Right lung (tissue), 5 donors: Measurements from ENCODE around the gene ADGRD1. TPM values are rescaled to one million over a fixed set of nuclear protein-coding genes. Genes with fewer than 3 reads are reported as not detected.

Experiments used
- DNase-seq, 2 donors: peaks; one replicate each; pipeline ENCODE4 v3.0.0-alpha.2; 2013
- polyA plus RNA-seq, 5 donors: library from polyadenylated mRNA; unstranded; fragments of 120-200 nt; gene quantifications; one replicate each; pipeline versions ENCODE4 v1.2.1 to v1.2.3, GENCODE V29; 2013; ENCODE audit warnings: inconsistent platforms in 1 of 5, low replicate concordance in 1 of 5; ENCODE audit not compliant: insufficient read length in 5 of 5, insufficient read depth in 1 of 5

The ADGRD1 gene
- polyA plus RNA-seq, 5 donors = 24.2 to 42.1 (median 29.2) TPM

GRCh38 chr12:131151558-131152345 is 198.0 kb downstream of the ADGRD1 start:
- DNase-seq = no peak

DNA sequence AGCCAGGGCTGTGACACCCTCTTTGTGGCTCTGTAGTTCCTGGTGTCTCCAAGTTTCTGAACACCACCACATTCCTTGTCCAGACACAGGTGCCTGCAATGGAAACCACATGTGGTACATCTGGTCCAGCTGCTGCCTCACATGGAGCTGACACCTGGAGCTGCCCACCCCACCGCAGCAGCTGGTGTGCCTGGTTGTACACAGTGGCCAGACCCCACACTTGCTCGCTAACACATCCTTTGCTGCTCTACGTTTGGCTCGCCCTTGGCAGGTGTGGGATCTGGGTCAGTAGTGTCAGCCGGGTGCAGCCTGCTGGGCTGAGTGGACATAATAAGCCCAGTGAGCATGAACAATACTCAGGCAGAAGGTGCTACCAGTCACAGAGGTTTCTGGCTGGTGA is 198.9 kb downstream of the ADGRD1 start:
- DNase-seq = no peak

- DNase-seq = no peak
These were observed 199.3 kb downstream of the ADGRD1 start for GRCh38 chr12:131153016-131153415.

GRCh38 chr12:131153956-131154355 is 200.2 kb downstream of the ADGRD1 start:
- DNase-seq = no peak

DNA sequence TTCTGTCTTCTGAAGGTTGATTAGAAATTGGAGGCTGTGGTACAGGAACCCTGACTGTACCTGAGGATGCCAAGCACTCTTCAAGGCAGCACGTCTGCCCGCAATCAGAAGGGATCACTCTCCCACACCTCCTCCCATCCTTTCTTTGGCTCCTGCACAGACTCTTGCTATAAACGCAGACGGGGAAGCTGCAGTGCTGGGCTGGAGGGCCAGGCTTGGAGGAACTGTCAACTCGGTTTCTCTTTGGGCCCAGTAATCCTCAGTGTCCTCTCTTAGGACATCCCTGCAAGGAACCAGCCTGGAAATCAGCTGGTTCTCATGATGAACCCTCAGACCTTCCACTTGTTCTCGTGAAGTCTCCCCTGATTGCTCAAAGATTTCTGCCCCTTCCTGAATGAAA is 201.4 kb downstream of the ADGRD1 start:
- no peak for DNase-seq

- DNase-seq = no peak
These were observed 204.0 kb downstream of the ADGRD1 start for GRCh38 chr12:131157743-131158142.

- DNase-seq = no peak
These were observed 206.0 kb downstream of the ADGRD1 start for GRCh38 chr12:131159660-131160059.

- DNase-seq = no peak
These were observed 208.4 kb downstream of the ADGRD1 start for GRCh38 chr12:131162113-131162512.

DNA sequence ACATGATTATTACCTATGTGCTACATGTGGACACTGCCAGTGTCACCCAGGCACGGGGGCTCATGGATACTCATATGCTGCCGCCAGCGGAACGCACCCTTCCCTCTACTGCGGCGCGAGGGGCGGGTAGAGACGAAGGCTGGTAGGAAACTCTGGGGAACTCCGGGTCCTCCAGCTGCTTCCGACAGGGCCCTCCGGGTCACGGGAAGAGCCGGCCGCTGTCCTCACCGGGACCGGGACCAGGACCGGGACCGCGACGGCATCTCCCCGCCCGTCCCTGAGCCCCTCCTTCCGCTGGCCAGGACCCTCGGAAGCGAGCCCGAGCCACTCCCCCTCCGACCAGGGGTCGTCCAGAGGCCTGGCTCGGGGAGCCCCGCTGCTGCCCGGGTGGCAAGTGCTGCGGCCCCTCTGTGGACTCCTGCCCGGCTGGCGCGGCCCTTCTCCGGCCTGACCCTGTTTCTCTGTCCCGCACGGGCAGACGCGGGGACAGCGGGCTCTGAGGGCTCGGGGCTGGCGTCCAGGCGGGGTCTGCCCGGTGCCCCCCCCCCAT is 209.6 kb downstream of the ADGRD1 start:
- DNase-seq = no peak

GRCh38 chr12:131164096-131164872 is 210.6 kb downstream of the ADGRD1 start:
- DNase-seq = no peak

DNA sequence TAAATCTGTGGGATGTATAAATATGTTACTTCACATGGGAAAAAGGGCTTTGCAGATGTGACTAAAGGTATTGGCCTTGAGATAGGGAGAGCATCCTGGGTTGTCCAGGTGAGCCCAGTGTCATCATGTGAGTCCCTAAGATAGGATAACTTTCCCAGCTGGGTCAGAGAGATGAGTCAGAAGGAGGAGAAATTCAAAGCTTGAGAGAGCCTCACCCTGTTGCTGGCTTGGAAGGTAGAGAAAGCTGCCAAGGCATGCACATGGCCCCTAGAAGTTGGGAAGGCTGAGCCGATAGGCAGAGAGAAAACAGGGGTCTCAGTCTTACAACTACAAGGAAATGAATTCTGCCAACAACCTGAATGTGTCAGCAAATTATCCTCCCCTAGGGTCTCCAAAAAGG is 213.0 kb downstream of the ADGRD1 start:
- no peak for DNase-seq

DNA sequence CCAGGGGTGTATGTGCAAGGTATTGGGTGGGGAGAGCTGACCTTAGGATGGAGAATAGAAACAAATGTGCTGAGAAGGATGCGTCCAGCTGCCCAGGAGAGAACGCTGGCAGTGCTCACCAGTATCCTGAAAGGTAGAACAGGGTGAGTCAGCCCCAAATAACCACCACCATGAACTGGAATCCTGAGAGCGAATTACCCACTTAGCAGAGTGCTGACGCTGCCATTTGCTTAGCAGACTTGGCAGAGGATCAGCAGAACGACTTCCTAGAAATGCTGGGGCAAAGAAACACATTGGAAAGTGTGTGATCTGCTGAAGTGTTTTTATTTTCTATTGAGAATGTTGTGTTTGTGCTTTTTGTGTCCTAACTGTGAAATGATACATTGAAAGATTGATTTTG is 213.6 kb downstream of the ADGRD1 start:
- DNase-seq = peak; percentile 15 to 41

GRCh38 chr12:131171029-131171428 is 217.3 kb downstream of the ADGRD1 start:
- DNase-seq = no peak

DNA sequence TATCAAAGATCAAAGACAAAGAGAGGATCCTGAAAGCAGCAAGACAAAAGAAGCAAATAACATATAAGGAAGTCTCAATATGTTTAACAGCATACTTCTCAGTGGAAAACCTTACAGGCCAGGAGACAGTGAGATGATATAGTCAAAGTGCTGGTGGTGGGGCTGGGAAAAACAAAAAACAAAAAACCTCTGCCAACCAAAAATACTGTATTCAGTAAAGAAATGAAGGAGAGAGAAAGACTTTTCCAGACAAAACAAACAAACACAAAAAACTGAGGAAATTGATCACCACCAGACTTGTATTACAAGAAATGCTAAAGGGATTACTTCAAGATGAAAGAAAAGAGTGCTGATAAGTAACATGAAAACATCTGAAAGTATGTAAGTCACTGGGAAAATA is 221.2 kb downstream of the ADGRD1 start:
- no peak for DNase-seq

DNA sequence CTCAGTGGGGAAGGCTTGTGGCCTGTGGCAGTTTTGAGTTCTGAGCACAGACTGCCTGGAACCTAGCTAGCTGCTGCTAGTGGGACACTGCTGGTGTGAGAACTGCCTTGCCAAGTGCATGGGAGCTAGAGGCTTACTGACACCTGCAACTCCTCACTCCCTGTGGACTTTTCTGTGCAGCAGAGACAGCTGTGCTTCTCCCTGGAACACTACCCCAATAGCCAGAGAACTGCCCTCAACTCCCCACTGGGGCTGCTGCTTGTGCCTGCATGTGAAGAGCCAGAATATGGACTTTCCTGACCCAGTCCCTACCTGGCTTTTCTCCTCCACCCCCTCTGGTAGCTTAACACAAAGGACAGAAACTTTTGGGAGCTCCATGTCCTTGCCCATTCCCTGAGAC is 222.6 kb downstream of the ADGRD1 start:
- no peak for DNase-seq

GRCh38 chr12:131176926-131177325 is 223.2 kb downstream of the ADGRD1 start:
- DNase-seq = no peak

GRCh38 chr12:131177599-131177998 is 223.9 kb downstream of the ADGRD1 start:
- no peak for DNase-seq

GRCh38 chr12:131187602-131188001 is 233.9 kb downstream of the ADGRD1 start:
- no peak for DNase-seq

DNA sequence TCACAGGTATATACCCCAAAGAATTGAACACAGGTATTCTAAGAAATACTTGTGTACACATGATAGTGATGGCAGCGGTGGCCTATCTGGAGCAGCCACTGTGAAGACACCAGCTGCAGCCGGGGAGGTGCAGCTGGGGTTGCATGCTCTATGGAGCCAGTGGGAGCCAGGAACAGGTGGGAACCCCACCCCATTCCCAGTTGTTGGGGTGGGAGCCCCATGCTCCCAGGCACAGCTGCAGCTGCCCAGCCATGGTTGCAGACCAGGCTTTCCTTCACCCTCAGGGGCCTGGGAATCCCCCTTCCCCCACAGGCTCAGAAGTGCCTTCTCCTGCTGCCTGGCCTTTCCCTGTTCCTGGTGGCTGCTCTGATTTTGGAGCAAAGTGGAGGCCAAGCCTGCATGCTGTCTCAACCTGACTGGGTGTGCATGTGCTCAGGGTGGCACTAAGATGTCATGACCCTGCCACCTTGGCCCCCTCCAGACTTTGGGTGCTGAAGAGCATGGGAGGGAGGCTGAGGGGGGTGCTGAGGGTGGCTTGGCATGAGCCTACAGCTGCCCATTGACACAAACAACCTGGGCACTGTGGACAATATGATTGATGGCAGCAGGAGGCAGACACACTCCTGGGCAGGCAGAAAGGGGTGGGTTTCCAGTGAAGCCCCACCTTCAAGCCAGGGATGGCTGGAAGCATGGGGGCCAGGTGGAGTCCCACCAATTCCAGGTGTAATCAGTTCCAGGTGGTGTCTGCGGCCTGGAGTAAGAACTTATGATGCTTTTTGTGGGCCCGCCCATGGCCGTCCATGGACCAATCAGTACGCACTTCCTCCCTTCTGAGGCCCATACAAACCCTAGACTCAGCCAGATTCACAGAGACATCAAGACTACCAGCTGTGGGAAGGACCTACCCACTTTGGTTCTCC is 234.7 kb downstream of the ADGRD1 start:
- DNase-seq = no peak

DNA sequence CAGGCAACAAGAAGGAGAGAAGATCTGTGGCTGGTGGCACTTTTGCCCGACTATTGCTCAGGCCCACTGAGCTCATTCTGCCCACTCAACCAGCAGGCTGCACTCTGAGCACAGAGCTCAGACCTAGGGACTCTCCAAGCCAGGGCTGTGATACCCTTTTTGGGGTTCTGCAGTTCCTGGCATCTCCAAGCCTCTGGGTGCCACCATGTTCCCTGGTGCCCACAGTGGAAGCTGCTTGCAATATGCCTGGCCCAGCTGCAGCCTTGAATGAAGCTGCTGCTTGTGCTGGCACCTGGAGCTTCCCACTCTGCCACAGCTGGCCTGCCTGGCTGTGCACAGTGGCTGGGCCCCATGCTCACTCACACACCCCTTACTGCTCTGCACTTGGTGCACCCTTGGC is 236.1 kb downstream of the ADGRD1 start:
- DNase-seq = no peak

DNA sequence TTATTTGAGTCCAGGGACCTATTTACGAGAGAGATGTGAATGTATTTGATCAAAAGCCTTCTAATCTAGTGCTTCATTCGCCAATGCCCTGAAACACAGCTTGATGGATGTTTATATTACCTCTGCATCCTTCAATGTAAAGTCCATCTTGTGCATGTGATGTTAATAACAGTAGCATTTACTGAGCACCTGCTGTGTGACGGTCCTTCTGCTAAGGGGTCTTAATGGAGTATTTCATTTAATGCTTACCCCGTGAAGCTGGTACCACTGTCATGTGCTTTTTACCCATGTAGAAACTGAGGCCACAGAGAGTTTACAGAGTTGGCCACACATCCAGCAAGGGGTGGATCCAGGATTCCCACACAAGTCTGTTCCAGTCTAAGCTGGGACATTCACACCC is 237.3 kb downstream of the ADGRD1 start:
- no peak for DNase-seq
